OCI-LY1 (cell line): ENCODE data around the gene PNLIPRP2.

Experiments used
- H2AFZ ChIP-seq: fragments of 200-600 bp; sonication (generic), shearing (Covaris generic); 2 replicates; pipeline ENCODE4 v1.6.0; 2014; ENCODE audit warnings: antibody characterized with exemption, mild to moderate bottlenecking, low read length
- H3F3A ChIP-seq: fragments of 200-600 bp; sonication (generic), shearing (Covaris generic); 2 replicates; pipeline ENCODE4 v1.6.0; 2014; ENCODE audit warnings: mild to moderate bottlenecking, antibody characterized with exemption, low read length, moderate library complexity; ENCODE audit not compliant: insufficient read depth
- H3K27ac ChIP-seq: fragments of 200-600 bp; sonication (generic); 2 replicates; pipeline ENCODE4 v1.5.1; 2014; ENCODE audit warnings: low read length, mixed run types, mild to moderate bottlenecking, low read depth; ENCODE audit not compliant: poor library complexity, severe bottlenecking
- H3K27me3 ChIP-seq: fragments of 200-600 bp; sonication (generic); 2 replicates; pipeline ENCODE4 v1.6.0; 2014; ENCODE audit warnings: antibody characterized with exemption, mild to moderate bottlenecking, low read length, moderate library complexity; ENCODE audit not compliant: insufficient read depth
- H3K36me3 ChIP-seq: fragments of 200-600 bp; sonication (generic); 2 replicates; pipeline ENCODE4 v1.6.1; 2014; ENCODE audit warnings: mild to moderate bottlenecking, antibody characterized with exemption, low read length, moderate library complexity, mixed read lengths; ENCODE audit not compliant: insufficient read depth
- H3K4me1 ChIP-seq: fragments of 200-600 bp; sonication (generic); 2 replicates; pipeline ENCODE4 v1.5.1; 2014; ENCODE audit warnings: mild to moderate bottlenecking, low read length, moderate library complexity; ENCODE audit not compliant: insufficient read depth, severe bottlenecking
- H3K4me2 ChIP-seq: fragments of 200-600 bp; sonication (generic), shearing (Covaris generic); 2 replicates; pipeline ENCODE4 v1.6.1; 2014; ENCODE audit warnings: low read length
- H3K4me3 ChIP-seq: fragments of 200-600 bp; sonication (generic); 2 replicates; pipeline ENCODE4 v1.5.1; 2014; ENCODE audit warnings: low read length, low read depth, mild to moderate bottlenecking, mixed read lengths; ENCODE audit not compliant: poor library complexity, severe bottlenecking
- H3K79me2 ChIP-seq: fragments of 200-600 bp; shearing (Covaris generic); 2 replicates; pipeline ENCODE4 v1.6.1; 2016; ENCODE audit warnings: mixed run types, low read length, mixed read lengths; ENCODE audit not compliant: insufficient read depth
- H3K9ac ChIP-seq: fragments of 200-600 bp; sonication (generic), shearing (Covaris generic); 2 replicates; pipeline ENCODE4 v1.6.1; 2014; ENCODE audit warnings: mild to moderate bottlenecking, low read length, mixed read lengths
- H3K9me2 ChIP-seq: fragments of 200-600 bp; sonication (generic), shearing (Covaris generic); 2 replicates; pipeline ENCODE4 v1.6.1; 2014; ENCODE audit warnings: low read depth, mild to moderate bottlenecking, low read length, mixed read lengths
- H3K9me3 ChIP-seq: fragments of 200-600 bp; shearing (Covaris generic); 2 replicates; pipeline ENCODE4 v1.6.1; 2014; ENCODE audit warnings: low read length, mixed read lengths
- H4K20me1 ChIP-seq: fragments of 200-600 bp; sonication (generic), shearing (Covaris generic); 2 replicates; pipeline ENCODE4 v1.6.0; 2016; ENCODE audit warnings: mild to moderate bottlenecking, low read length; ENCODE audit not compliant: insufficient read depth
- EZH2 ChIP-seq: fragments of 200-600 bp; sonication (generic), shearing (Covaris generic); IDR thresholded peaks from 2 replicates; pipeline ENCODE4 v1.8.0; 2017; ENCODE audit warnings: borderline replicate concordance, mixed run types, mild to moderate bottlenecking, antibody characterized with exemption, low read length, moderate library complexity, mixed read lengths
- TF ChIP-seq, protein P1 (sequence below): fragments of 200-600 bp; sonication (generic), shearing (Covaris generic); IDR thresholded peaks from 2 replicates; pipeline ENCODE4 v1.5.1; 2017; ENCODE audit warnings: mild to moderate bottlenecking, antibody characterized with exemption, low read length, moderate library complexity, mixed read lengths

PNLIPRP2 gene

DNA sequence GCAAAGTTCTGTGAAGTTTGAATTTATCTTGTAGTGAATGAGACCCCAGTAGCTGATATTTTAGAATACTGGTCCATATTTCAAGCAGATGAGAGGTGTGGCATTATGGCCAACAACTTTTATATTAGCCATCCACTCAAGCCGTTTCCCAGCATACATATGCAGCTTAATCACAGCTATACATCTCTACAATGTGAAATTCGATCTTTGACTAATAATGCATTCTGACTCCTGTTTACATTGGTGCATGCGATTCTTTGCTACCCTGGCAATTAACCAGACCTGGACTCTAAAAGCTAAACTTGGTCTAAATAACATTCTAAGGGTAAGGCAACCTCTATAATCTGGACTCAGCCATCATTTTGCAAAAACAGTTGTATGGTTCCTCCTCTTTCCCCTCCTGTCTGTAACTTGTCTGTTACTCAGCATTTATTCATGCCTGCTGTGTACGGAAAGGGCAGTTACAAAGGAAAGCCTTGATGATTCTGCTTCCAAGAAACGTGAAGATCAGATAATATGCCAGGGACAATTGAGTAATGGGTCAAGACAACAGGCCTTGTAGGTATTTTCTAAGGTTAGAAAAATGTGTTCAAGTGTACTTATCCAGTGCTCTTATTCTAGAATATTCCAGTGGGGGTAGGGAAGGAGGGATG lies 50.6 kb downstream of the PNLIPRP2 start:
- Histone ChIP-seq H3K9me3 (no peaks in the 10 kb centered on the region), H3K27me3 (0 out of 2 replicates have a peak, but pooled peaks cover 4% of the 10 kb centered on the region), H3K79me2 (no peaks in the 10 kb centered on the region), H3K9me2 (no peaks in the 10 kb centered on the region), H4K20me1 (no peaks in the 10 kb centered on the region), H3K4me3 (no peak overlapping the region), H3K9ac (no peak overlapping the region), H3K36me3 (no peaks in the 10 kb centered on the region), H3F3A (no peaks in the 10 kb centered on the region), H2AFZ (no peak overlapping the region), H3K4me2 (no peak overlapping the region), H3K27ac (no peak overlapping the region), H3K4me1 (no peaks in the 10 kb centered on the region)
- TF ChIP-seq EZH2, result no peak
- TF ChIP-seq, protein P1, sequence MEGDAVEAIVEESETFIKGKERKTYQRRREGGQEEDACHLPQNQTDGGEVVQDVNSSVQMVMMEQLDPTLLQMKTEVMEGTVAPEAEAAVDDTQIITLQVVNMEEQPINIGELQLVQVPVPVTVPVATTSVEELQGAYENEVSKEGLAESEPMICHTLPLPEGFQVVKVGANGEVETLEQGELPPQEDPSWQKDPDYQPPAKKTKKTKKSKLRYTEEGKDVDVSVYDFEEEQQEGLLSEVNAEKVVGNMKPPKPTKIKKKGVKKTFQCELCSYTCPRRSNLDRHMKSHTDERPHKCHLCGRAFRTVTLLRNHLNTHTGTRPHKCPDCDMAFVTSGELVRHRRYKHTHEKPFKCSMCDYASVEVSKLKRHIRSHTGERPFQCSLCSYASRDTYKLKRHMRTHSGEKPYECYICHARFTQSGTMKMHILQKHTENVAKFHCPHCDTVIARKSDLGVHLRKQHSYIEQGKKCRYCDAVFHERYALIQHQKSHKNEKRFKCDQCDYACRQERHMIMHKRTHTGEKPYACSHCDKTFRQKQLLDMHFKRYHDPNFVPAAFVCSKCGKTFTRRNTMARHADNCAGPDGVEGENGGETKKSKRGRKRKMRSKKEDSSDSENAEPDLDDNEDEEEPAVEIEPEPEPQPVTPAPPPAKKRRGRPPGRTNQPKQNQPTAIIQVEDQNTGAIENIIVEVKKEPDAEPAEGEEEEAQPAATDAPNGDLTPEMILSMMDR, result no peak

DNA sequence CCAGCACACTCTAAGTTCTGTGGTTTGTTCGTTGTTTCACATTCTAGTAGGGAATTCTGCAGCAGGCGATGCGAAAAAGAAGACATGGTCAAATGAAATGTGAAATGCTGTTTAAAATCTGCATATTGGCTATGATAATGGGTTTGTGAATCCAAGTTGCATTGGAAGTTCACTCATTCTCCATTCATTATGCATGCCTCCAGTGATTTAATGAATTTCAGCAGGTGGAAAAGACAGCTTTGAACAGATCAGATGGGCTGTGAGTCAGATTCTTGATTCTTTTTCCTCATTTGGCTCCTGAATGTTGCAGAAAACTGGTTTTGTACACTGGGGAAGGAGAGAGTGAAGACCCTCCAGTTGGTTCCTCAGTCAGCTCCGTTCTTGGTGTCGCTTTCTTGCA lies 52.1 kb downstream of the PNLIPRP2 start:
- Histone ChIP-seq H4K20me1 (no peaks in the 10 kb centered on the region), H3K9me3 (no peaks in the 10 kb centered on the region), H3K27ac (no peak overlapping the region), H3K27me3 (0 out of 2 replicates have a peak, but pooled peaks cover 4% of the 10 kb centered on the region), H3K36me3 (no peaks in the 10 kb centered on the region), H3K4me2 (no peak overlapping the region), H3K79me2 (no peaks in the 10 kb centered on the region), H3K9me2 (no peaks in the 10 kb centered on the region), H3K4me3 (no peak overlapping the region), H3K4me1 (no peaks in the 10 kb centered on the region), H3K9ac (no peak overlapping the region), H2AFZ (no peak overlapping the region), H3F3A (no peaks in the 10 kb centered on the region)
- no peak for TF ChIP-seq EZH2
- TF ChIP-seq, protein P1, result no peak

DNA sequence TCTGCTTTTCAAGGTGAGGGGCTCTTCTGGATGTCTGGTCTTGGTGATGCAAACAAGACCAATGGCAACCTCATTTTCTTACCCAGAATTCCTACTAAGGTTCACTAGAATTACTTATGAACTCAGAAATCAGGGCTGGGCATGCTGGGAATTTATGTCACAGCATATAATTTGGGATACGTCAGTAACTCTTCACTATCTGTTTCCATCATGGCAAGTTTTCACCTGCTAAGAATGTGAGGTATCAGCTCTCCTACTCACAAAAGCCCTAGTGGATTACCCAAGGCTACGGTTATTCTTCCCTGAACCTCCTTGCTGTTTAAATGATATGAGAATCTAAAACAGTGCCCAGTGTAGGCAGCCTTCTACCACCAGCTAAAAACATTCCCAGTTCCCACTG lies 53.1 kb downstream of the PNLIPRP2 start:
- Histone ChIP-seq H3K9me3 (no peaks in the 10 kb centered on the region), H3K79me2 (no peaks in the 10 kb centered on the region), H3F3A (no peaks in the 10 kb centered on the region), H3K4me1 (no peaks in the 10 kb centered on the region), H2AFZ (no peak overlapping the region), H3K4me2 (no peak overlapping the region), H3K27ac (no peak overlapping the region), H3K27me3 (0 out of 2 replicates have a peak, but pooled peaks cover 4% of the 10 kb centered on the region), H3K4me3 (no peak overlapping the region), H3K36me3 (no peaks in the 10 kb centered on the region), H3K9me2 (no peaks in the 10 kb centered on the region), H4K20me1 (no peaks in the 10 kb centered on the region), H3K9ac (no peak overlapping the region)
- TF ChIP-seq EZH2, result no peak
- TF ChIP-seq, protein P1, result no peak
